SJCRH30 (cell line): ENCODE measurements around the gene GBX1. TPM values are rescaled to one million over a fixed set of nuclear protein-coding genes. Genes with fewer than 3 reads are reported as not detected.

ENCODE experiments used
- DNase-seq, 2 experiments: peaks; one replicate each; pipeline ENCODE4 v3.0.0-alpha.2; 2015 to 2020
- H3K27ac ChIP-seq: fragments of 250-450 bp; sonication (Bioruptor Pico); 2 replicates; pipeline ENCODE4 v1.5.1; 2020; ENCODE audit warnings: mild to moderate bottlenecking, moderate library complexity
- H3K27me3 ChIP-seq: fragments of 250-450 bp; sonication (Bioruptor Pico); 2 replicates; pipeline ENCODE4 v1.5.1; 2020; ENCODE audit warnings: mild to moderate bottlenecking, moderate library complexity
- H3K36me3 ChIP-seq: fragments of 250-450 bp; sonication (Bioruptor Pico); 2 replicates; pipeline ENCODE4 v1.5.1; 2020; ENCODE audit warnings: mild to moderate bottlenecking, moderate library complexity
- H3K4me1 ChIP-seq: fragments of 250-450 bp; sonication (Bioruptor Pico); 2 replicates; pipeline ENCODE4 v1.5.1; 2020; ENCODE audit warnings: mild to moderate bottlenecking, moderate library complexity
- H3K4me3 ChIP-seq: fragments of 250-450 bp; sonication (Bioruptor Pico); 2 replicates; pipeline ENCODE4 v1.5.1; 2020; ENCODE audit warnings: mild to moderate bottlenecking, moderate library complexity
- H3K9me3 ChIP-seq: fragments of 250-450 bp; sonication (Bioruptor Pico); replicated peaks from 2 replicates; pipeline ENCODE4 v1.5.1; 2020; ENCODE audit warnings: mild to moderate bottlenecking, moderate library complexity
- total RNA-seq: library from RNA; depleted of rRNA; stranded (reverse); fragments of >200 nt; shearing (Covaris generic); gene quantifications from 2 replicates; pipeline ENCODE4 v1.2.3, GENCODE V29; 2014

GBX1 gene
- total RNA-seq, 1 experiment from 2014 or later, result 0.95 TPM

DNA sequence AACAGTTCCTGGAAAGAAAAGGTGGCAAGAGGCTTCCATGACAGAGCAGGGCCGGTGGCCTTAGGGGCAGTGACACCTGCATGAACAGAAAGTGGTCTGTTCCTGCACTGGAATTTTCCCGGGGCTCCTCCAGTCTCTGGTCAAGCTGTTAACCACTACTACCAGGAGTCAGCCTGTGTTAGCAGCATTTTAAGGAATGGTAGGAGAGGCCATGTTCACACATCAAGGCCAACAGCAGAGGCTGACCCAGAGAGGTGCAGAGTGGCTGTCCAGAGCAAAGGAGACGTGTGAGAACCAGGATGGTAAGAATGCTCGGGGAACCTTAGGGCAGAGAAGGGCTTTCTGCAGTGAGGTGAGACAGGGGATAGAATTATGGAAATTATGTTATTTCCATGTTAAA, 34.3 kb upstream of the GBX1 start:
- no peak overlapping the region for H3K27ac ChIP-seq
- no peaks in the 10 kb centered on the region for H3K36me3 ChIP-seq
- DNase-seq, result no peak
- H3K27me3 ChIP-seq, result peaks cover 46% of the 10 kb centered on the region
- no peak overlapping the region for H3K4me3 ChIP-seq
- H3K4me1 ChIP-seq, result no peaks in the 10 kb centered on the region
- no peaks in the 10 kb centered on the region for H3K9me3 ChIP-seq

DNA sequence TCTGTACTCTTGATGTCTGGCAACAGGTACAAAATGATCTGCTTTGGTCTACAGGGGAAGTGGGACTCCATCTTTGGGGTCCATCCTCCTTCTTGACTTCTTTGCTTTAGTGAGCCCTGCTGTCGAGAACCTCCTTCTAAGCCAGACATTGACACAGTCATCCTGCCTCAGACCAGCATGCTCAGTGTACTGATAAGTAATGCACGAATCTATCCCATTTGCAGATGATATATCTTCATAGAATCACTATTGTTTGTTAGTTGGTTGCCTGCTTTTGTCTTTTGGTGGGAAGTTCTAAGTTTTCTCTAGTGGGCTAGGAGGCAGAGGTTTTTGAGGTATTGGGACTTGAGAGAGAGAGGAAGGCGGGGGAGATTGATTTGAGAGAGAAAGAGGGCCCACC, 33.9 kb upstream of the GBX1 start:
- no peak overlapping the region for H3K27ac ChIP-seq
- H3K27me3 ChIP-seq, result peaks cover 50% of the 10 kb centered on the region
- no peak overlapping the region for H3K4me3 ChIP-seq
- H3K4me1 ChIP-seq, result no peaks in the 10 kb centered on the region
- H3K36me3 ChIP-seq, result no peaks in the 10 kb centered on the region
- H3K9me3 ChIP-seq, result no peaks in the 10 kb centered on the region
- DNase-seq, result no peak

DNA sequence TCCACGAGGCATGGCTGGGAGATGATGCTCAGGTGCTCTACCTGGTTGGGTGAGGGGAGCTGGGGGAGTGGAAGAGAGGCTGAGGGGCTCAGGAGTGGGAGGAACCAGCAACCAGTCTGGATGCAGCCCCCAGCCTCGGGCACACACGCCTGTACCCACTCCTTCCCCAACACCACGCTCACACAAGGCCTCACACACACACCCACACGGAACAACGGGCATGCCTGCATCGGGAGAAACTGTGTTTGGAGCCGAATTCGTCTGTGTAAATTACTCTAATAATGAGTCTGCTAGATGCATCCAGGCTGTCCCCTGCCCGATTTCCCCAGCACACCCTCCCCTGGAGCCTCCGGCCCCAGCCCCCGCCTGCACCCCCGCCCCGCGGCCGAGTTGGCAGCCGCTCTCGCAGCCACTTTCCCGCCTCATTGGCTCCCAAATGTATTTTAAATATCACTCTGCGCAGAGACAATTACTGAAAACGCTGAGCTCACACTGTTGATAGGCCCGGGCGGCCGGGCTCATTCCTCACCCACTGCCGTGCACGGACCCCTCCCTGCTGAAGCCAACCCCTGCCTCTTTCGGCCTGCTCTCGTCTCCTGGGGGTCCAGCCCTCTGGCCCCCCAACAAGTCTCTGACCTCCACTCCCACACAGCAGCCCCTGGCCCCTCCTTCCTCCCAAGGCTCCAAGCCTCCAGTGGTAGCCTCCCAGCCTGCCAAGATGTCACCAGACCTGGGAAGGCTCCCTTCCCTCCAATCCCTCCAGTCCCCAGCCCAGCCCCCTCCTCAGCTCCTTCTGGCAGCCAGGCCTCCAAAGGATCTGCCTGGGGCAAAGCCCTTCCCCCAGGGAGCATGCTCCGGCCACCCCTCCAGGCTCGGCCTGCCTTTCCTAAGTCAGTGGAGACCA, 31.7 kb upstream of the GBX1 start:
- Histone ChIP-seq H3K27me3 (peaks cover 51% of the 10 kb centered on the region), H3K9me3 (no peaks in the 10 kb centered on the region), H3K27ac (no peak overlapping the region), H3K4me1 (no peaks in the 10 kb centered on the region), H3K36me3 (no peaks in the 10 kb centered on the region), H3K4me3 (no peak overlapping the region)
- no peak for DNase-seq

DNA sequence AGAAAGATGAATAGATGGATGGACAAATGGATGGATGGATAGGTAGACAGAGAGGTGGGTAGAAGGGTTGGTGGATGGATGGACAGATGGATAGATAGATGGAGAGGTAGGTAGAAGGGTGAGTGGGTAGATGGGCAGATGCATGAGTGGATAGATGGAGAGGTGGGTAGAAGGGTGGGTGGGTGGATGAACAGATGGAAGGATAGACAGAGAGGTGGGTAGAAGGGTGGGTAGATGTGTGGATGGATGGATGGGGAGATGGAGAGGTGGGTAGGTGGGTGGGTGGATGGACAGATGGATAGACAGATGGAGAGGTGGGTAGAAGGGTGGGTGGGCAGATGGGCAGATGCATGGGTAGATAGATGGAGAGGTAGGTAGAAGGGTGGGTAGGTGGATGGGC, 30.4 kb upstream of the GBX1 start:
- Histone ChIP-seq H3K9me3 (no peaks in the 10 kb centered on the region), H3K27ac (no peak overlapping the region), H3K27me3 (peaks cover 55% of the 10 kb centered on the region), H3K4me3 (no peak overlapping the region), H3K4me1 (no peaks in the 10 kb centered on the region), H3K36me3 (no peaks in the 10 kb centered on the region)
- DNase-seq, result no peak

DNA sequence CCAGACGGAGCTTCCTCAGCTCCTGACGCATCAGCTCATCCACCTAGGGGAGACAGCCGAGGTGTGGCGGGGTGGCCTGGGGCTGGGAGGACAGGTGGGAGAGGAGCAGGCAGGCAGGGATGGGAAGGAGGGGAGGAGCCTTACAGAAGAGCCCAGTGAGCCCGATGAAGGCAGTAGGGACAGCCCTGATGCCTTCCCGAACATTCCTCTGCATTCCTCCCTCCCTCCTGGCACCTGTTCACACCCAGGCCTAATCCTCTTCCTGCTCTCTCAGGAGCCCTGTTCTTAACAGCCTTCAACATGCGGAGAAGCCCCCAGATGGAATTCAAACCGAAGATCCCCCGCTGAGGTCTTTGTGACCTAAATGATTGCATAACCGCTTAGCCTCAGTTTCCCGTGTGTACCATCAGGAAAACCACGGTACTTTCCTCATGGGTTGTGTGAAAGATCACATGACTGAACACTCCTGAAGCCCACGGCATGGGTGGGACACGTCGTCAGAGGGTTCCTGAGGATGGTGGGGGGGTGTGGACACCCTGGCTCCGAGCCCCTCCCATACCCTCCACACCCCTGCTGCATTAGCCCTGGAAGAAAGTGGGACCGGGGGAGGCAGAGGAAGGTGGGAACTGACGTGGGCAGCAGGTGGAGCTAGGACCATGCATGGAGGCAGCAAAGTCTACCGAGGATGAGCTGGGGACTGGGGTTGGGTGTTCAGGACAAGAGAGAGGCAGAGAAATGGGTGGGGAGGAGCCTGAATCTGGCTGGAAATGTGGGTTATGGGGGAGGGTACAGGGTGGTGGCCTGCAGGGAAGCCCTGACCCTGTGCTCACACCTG, 28.3 kb upstream of the GBX1 start:
- no peak for DNase-seq
- Histone ChIP-seq H3K27me3 (peaks cover 50% of the 10 kb centered on the region), H3K4me3 (no peak overlapping the region), H3K4me1 (no peaks in the 10 kb centered on the region), H3K36me3 (no peaks in the 10 kb centered on the region), H3K27ac (no peak overlapping the region), H3K9me3 (no peaks in the 10 kb centered on the region)

DNA sequence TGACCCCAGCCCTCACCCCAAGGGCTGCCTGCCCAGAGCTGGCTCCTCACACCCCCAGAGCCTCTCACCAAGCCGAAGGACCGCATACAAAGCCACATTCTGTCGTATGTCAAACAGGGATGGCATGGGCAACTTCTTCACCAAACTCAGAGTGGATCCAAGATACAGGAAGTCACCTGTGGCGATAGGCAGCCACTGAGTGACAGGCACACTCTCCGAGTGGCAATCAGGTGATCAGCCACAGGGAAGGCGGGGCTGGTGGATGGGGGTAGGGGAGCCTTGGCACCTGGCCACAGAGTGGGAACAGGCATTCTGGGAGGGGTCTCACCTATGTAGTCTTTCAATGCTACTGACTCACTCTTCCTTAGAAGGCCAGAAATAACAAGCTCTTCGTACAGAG, 26.7 kb upstream of the GBX1 start:
- Histone ChIP-seq H3K27ac (no peak overlapping the region), H3K27me3 (peaks cover 43% of the 10 kb centered on the region; the same call in 1 of the 2 replicates), H3K4me1 (no peaks in the 10 kb centered on the region; the same call in 1 of the 2 replicates), H3K36me3 (no peaks in the 10 kb centered on the region), H3K9me3 (no peaks in the 10 kb centered on the region), H3K4me3 (no peak overlapping the region)
- no peak for DNase-seq

DNA sequence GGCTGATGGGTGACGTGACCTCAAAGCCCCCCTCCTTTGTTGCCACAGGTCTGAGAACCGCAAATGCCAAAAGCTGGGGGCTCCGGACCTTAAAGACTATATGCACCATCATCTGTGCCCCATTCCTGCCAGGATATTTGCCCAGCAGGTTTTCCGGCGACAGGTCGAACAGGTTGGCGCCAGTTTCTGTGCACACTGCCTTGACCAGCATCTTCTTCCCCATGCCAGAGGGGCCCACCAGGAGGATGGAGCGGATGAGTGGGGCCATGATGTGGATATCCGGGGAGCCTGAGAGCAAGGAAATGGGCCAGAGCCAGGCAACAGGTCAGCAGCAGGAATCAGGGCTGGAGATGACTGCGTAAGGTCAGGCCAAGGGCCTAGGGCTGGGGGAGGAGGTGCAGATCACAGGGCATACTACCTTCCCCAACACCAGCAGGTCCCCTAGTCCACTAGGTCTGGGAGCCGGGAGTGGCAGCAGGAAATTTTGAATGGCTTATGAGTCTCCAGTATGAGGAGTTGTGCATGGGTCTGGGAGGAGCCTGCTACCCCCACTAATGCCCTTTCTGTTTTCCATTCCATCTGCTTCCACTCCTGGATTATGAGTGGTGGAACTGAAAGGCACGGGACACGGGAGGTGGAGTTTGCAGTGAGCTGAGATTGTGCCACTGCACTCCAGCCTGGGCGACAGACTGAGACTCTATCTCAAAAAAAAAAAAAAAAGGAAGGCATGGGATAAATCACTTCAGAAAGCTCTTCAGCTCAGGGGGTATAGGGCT, 25.9 kb upstream of the GBX1 start:
- Histone ChIP-seq H3K9me3 (no peaks in the 10 kb centered on the region), H3K27ac (no peak overlapping the region), H3K4me3 (no peak overlapping the region), H3K36me3 (no peaks in the 10 kb centered on the region), H3K4me1 (peaks cover under 1% of the 10 kb centered on the region), H3K27me3 (peaks cover 38% of the 10 kb centered on the region; the same call in 1 of the 2 replicates)
- DNase-seq, result no peak

DNA sequence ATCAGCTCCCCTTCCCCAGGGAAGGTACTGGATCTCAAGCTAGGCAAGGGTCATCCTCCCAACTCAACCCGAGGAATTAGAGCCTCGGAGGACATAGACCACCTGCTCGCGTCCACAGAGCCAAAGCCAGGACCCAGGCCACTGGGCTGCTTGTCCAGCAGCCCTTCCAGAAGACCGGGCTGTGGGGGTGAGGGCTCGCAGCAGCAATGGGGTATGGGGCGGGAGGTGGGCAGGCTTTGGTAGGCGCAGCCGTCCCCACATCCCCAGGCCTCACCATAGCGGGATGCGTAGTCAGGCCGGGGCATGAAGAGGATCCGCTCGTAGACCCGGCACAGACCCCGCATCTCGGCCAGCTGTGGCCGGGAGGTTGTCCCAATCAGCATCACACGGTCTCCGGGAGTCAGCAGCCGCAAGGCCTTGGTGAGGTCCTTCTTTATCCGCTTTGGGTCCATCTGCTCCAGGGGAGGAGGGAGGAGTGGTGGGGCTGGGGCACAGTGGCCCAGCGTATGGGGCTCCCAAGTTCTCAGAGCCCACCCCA, 24.6 kb upstream of the GBX1 start:
- peaks cover 35% of the 10 kb centered on the region; the same call in 1 of the 2 replicates for H3K27me3 ChIP-seq
- H3K27ac ChIP-seq, result no peak overlapping the region
- H3K4me1 ChIP-seq, result peaks cover 6% of the 10 kb centered on the region
- H3K9me3 ChIP-seq, result no peaks in the 10 kb centered on the region
- no peak overlapping the region for H3K4me3 ChIP-seq
- H3K36me3 ChIP-seq, result no peaks in the 10 kb centered on the region
- no peak for DNase-seq

DNA sequence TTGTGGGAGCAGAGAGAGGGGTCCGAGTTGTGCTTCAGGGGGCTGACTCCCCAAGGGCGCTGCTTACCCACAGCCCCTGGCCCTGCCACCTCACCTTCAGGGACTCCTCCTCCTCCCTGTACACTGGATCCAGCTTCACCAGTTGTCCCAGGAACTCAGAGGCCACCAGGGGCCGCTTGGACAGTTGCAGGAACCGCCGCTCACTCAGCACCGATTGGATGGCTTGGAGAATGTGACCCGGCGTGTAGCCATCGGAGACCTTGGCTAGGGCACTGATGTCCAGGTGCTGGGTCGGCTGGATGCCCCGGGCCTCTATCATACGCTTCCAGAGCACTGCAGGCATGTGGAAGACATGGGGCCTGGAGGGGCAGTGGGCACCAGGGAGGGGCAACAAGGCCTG, 24.1 kb upstream of the GBX1 start:
- no peak for DNase-seq
- no peaks in the 10 kb centered on the region for H3K36me3 ChIP-seq
- no peak overlapping the region for H3K4me3 ChIP-seq
- no peak overlapping the region for H3K27ac ChIP-seq
- peaks cover 29% of the 10 kb centered on the region; the same call in 1 of the 2 replicates for H3K27me3 ChIP-seq
- H3K4me1 ChIP-seq, result peaks cover 6% of the 10 kb centered on the region
- H3K9me3 ChIP-seq, result no peaks in the 10 kb centered on the region

DNA sequence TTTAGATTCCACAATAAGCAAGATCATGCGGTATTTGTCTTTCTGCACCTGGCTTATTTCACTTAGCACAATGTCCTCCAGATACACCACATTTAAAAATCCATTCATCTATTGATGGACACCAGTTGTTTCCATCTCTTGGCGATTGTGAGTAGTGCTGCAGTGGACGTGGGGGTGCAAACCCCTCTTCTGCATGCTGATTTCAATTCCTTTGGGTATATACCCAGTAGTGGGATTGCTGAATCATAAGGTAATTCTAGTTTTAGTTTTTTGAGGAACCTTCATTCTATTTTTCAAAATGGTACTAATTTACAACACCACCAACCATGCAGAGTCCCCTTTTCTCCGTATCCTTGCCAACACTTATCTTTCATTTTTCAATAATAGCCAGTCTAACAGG, 21.5 kb upstream of the GBX1 start:
- Histone ChIP-seq H3K9me3 (no peaks in the 10 kb centered on the region), H3K27me3 (peaks cover 21% of the 10 kb centered on the region; the same call in 1 of the 2 replicates), H3K36me3 (no peaks in the 10 kb centered on the region), H3K4me1 (peaks cover 6% of the 10 kb centered on the region), H3K27ac (no peak overlapping the region), H3K4me3 (no peak overlapping the region)
- DNase-seq, result no peak

DNA sequence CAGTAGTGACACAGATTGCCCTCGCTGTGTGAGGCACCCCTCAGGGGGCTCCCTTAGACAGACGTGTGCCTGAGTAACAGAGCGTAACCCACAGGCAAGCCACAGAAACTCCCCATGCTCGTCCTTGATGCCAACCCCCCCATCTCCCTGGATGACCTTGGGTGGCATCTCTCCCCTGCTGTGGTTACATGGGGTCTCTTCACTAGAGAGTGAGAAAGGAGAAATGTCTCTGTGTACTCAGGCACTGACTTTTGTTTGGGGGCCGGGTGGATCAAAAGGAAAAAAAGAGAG, 20.7 kb upstream of the GBX1 start:
- H3K4me3 ChIP-seq, result no peak overlapping the region

DNA sequence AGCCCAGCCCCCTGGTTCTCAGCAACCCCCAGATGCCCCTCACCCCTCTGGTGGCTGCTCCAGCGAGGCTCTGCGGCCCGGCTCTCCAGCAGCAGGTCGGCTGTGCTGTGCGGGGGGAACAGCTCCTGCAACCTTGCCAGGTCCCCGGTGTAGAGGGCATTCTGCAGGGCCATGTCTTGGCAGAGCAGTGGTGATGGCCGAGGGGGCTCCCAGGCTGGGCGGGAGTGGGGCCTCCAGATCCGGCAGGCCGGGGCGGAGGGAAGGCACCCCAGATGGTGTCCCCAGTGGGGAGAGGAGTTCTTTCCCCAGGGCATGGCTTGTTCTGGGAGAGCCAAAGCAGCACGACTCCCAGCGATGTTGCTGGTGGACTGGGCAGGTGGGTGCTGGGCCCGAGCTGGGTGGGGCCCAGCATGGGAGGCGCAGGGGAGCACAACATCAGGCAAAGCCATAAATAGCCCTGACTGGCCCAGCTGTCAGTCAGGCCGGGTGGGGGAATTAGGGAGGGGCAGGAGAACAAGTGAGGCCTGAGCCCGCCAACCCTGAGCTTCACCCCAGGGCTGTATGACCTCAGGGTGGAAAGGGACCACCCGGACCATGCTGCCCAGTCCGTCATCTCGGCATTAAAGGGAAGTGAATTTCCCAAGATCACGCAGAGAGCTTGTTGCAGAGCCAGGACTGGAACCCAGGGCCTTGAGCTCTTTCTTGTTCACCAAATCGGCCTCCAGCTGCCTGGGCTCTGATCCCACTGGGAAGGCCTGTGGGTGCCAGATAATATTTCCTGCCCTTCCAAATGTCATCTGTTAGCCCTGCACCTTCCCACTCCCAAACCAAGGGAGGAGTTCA, 20.1 kb upstream of the GBX1 start:
- H3K27me3 ChIP-seq, result peaks cover 15% of the 10 kb centered on the region; the same call in 1 of the 2 replicates
- peak in 1 of 2 experiments; percentile 29 for DNase-seq
- no peaks in the 10 kb centered on the region for H3K9me3 ChIP-seq
- peaks cover 6% of the 10 kb centered on the region for H3K4me1 ChIP-seq
- no peak overlapping the region for H3K27ac ChIP-seq
- no peaks in the 10 kb centered on the region for H3K36me3 ChIP-seq
- no peak overlapping the region for H3K4me3 ChIP-seq

More for the DNA sequence above, 20.7 kb upstream of the GBX1 start:
- peaks cover 20% of the 10 kb centered on the region; the same call in 1 of the 2 replicates for H3K27me3 ChIP-seq
- no peaks in the 10 kb centered on the region for H3K9me3 ChIP-seq
- H3K4me1 ChIP-seq, result peaks cover 6% of the 10 kb centered on the region
- H3K27ac ChIP-seq, result no peak overlapping the region
- DNase-seq, result no peak
- no peaks in the 10 kb centered on the region for H3K36me3 ChIP-seq

DNA sequence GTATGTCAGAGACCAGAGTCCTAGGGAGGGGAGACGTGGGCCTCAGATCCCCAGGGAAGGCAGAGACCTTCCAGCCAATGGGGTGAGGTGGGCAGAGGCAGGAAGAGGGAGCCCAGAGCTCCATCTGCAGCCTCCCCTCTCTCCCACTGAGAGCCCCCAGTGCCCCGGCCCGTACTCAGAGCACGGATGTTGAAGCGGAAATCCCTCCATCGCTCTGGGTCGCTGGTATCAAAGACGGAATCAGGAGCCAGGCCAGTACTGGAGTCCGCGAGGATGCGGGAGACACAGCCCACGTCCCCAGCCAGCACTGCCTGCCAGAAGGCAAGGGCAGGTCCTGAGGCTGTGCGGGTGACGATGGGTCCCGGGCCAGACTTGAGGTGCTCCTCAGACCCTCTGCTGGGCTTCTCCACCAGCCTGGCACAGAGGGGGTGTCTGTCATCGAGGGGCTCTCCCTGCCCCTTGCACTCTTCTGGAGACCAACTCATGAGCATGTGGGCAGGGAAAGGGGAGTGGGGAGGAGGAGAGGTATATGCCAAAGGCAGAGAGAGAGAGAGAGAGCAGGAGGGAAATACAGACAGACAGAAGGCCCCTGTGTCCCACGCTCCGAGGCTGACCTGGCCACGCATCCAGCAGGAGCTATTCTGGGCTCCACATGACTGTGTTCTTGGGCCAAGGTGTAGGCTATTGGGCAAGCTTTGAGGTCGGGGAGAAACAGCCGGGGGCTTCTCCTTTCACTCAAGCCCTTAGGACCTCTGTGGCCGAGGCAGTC, 19.3 kb upstream of the GBX1 start, which contains the start of gene ASB10:
Gene ASB10 (minus strand): TSS at position 611 of the 769 bp plus-strand sequence. CDS start 120 bp downstream, at position 491.
- peaks cover 12% of the 10 kb centered on the region; the same call in 1 of the 2 replicates for H3K27me3 ChIP-seq
- no peak within 1 kb of the TSS for H3K4me3 ChIP-seq
- H3K27ac ChIP-seq, result no peak within 1 kb of the TSS
- no peaks in the 10 kb centered on the region for H3K9me3 ChIP-seq
- H3K4me1 ChIP-seq, result peaks cover 6% of the 10 kb centered on the region
- H3K36me3 ChIP-seq, result no peaks in the 10 kb centered on the region
- DNase-seq, result no peak
